GM18873 (cell line): ENCODE results near the gene OLFM2.
"Not testable (repeated sequence)": the region's sequence is repeated elsewhere in the genome, so short reads cannot be mapped to it uniquely, and the experiment has no call there.

Experiments used
- ATAC-seq: cut with Tn5 transposase; IDR thresholded peaks from one replicate; pipeline ENCODE4 v1.9.1; 2021; ENCODE audit warnings: mild to moderate bottlenecking, moderate library complexity, moderate number of reproducible peaks; ENCODE audit not compliant: unreplicated experiment, low FRiP score

Gene OLFM2

DNA sequence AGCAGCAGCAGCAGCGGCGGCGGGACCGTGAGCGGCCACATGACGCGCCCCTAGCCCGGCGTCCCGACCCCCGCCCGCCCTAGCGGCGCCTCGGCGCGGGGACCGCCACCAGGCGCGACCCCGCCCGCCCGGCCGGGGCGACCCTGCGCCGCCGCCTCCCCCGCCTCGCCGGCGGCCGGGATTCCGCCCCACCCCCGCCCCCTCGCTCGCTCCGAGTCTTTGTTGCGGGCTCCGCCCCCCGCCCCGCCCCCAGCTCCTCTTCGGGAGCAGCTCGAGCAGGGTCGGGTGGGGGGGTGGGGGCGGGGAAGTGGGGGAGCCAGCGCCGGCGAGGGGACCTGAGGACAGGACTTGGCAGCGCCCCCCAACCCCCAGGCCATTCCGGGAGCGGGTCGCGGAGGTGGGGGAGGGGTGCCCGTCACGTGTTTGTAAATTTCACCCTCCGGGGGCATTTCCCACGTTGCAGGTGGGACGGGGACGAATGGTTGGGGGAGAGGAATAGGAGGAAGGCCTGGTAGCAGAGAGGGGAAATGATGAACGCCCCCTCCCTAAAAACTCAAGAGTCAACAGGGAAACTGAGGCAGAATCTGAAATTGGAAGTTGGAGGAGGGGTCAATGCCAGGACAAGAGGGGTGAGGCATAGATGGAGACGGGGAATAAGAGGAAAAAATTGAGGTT is at the start of gene OLFM2:
OLFM2 (minus strand) TSS at position 190 of the 675 bp plus-strand sequence; CDS start at position 41, 149 bp downstream.
- ATAC-seq: no peak

- no peak for ATAC-seq
Observed at GRCh38 chr19:9981406-9982260, 45.3 kb upstream of the OLFM2 start.

- no peak for ATAC-seq
Observed at GRCh38 chr19:9972103-9972502, 35.8 kb upstream of the OLFM2 start.

DNA sequence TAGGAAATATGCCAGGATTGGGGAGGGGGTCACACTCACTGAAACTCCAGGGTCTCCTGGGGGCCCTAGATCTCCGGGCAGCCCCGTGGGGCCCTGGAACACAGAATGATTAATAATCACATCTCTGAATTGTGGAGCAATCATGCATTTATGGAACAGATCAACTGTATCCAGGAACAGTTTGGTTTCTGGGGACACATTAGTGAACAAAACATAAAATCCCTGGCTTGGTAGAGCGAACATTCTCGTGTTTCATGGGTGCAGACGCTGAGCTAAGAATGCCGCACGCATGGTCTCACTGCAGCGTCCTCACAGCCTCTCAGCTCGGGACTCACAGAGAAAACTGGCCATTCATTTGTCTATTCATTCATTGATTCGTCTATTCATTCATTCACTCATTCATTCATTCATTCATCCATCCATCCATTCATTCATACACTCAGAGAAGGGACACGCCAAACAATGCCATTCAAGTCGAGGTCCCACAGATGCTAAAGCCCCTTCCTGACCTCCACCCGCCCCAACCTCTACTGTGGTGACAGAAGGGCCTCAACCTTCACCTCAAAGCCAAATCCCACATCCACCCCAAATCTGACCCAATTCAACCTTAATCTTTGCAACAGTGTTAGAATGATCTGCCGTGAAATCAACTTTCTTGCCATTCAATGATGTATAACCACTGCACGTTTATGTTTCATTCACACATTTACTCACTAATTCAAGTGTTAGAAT is 35.0 kb upstream of the OLFM2 start:
- ATAC-seq: no peak

- no peak for ATAC-seq
Observed at GRCh38 chr19:9970481-9970880, 34.2 kb upstream of the OLFM2 start.

DNA sequence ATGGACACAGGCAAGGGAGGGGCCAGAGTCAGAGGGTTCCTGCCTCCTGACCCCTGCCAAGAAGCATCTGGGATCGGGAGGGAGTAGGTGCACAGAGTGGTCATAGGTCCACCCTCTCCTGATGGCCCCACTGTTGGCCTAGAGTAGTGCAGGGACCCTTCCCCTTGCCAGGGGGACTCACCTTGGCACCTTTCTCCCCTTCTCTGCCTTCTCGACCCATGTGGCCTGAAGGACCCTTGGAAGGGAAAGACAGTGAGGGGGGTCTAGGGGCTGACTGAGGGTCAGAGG is 33.3 kb upstream of the OLFM2 start:
- ATAC-seq: no peak

DNA sequence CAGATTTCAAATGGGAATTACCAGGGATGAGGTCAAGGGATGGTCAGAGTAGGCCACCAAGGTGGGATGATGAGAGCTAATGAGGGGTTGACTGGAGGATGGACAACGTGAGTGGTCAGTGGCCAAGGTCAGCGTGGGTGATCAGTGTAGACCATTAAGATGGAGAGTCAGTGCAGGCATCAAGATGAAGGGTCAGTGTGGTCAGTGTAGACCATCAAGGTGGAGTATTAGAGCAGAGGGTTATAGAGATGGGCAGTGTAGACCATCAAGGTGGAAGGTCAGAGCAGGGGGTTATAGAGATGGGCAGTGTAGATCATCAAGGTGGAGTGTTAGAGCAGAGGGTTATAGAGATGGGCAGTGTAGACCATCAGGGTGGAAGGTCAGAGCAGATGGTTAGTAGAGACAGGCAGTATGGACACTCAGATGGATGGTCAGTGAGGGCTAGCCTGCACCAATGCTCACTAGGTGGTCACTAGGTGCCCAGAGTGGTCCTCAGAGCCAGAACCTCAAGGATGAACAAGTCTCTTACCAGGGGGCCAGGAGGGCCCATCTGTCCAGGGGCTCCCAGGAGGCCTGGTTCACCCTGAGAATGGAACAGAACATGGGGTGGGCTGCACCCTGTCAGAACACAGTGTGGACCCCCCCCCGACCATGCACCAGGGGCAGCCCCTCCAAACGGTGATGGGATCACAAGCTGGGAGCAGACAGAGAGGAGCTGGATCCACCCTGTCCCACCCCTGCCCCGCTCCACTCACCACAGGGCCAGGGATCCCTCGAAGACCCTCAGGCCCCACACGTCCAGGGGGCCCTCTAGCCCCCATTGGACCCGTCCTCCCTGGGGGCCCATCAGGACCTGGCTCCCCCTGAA is 32.7 kb upstream of the OLFM2 start:
- ATAC-seq: no peak

DNA sequence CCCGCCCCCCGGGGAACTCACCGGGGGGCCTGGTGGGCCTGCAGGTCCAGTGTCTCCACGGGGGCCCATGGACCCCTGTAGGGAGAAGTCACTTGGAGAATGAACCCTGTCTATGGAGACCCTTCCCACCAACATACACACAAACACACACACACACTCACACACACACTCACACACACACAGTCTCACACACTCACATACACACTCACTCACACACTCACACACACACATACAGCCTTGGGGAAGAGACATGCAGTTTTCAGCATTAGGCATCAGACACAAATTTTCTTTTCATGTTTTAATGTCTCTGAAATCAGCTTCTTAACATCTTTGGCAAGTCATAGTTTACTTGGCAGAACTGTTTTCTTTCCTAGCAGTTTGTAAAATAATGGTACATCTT is 31.0 kb upstream of the OLFM2 start:
- no peak for ATAC-seq

- no peak for ATAC-seq
Observed at GRCh38 chr19:9966448-9966847, 30.1 kb upstream of the OLFM2 start.

- ATAC-seq: no peak
Observed at GRCh38 chr19:9966024-9966423, 29.7 kb upstream of the OLFM2 start.

DNA sequence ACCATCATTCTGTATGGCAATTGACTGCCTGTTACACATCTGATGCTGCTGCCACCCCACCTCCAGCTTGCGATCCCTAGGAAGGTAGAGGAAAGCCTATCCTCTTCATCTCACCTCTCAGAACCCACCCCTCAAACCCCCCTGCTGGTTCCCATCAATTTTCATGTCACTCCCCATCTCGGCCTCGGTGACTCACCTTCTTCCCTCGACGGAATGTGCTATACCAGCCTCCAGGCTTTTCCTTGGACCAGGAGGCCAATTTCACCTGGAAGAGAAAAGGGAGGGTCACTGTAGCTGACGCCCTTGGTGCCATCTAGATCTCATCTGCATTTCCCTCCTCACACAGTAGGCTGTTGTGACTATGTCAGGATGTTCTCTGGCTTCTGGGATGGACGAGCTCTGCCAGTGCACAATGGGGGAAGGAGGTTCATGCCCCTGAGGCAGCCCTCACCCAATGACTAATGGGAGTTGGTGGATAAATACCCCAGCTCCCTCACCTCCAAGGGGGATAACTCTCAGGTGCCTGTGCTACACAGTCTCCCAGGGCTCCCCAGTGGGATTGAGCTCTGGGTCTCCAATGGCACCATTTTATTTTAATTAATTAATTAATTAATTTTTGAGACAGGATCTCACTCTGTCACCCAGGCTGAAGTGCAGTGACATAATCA is 26.4 kb upstream of the OLFM2 start:
- no peak for ATAC-seq

- ATAC-seq: no peak
Observed at GRCh38 chr19:9961103-9961502, 24.8 kb upstream of the OLFM2 start.

DNA sequence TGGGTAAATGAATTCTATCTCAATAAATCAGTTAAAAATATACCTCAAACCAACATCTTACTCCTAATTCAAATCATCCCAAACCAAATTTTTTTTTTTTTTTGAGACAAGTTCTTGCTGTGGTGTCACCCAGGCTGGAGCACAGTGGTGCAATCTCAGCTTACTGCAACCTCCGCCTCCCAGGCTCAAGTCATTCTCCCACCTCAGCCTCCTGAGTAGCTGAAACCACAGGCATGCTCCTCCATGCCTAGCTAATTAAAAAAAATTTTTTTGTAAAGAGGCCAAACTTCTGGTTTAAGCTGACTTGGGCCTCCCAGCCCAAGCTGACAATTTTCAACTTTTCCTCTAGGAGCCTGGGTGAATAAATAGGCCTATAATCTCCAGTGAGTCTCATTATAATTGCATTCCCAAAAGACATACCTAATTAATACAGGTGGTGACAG is 22.1 kb upstream of the OLFM2 start:
- ATAC-seq: no peak

DNA sequence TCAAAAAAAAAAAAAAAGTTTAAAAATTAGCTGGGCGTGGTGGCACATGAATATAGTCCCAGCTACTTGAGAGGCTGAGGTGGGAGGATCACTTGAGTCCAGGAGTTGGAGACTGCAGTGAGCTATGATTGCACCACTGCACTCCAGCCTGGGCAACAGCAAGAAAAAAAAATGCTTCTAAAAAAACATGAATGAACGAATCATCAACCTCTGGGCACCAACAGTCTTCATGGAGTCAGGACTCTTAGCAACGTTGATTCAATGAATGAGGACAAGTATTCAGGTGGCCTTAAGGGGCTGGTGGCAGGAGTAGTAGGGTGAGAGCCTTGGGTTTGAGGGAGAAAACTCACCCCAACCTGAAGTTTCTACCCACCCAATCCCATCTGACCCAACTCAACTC is 20.6 kb upstream of the OLFM2 start:
- no peak for ATAC-seq

DNA sequence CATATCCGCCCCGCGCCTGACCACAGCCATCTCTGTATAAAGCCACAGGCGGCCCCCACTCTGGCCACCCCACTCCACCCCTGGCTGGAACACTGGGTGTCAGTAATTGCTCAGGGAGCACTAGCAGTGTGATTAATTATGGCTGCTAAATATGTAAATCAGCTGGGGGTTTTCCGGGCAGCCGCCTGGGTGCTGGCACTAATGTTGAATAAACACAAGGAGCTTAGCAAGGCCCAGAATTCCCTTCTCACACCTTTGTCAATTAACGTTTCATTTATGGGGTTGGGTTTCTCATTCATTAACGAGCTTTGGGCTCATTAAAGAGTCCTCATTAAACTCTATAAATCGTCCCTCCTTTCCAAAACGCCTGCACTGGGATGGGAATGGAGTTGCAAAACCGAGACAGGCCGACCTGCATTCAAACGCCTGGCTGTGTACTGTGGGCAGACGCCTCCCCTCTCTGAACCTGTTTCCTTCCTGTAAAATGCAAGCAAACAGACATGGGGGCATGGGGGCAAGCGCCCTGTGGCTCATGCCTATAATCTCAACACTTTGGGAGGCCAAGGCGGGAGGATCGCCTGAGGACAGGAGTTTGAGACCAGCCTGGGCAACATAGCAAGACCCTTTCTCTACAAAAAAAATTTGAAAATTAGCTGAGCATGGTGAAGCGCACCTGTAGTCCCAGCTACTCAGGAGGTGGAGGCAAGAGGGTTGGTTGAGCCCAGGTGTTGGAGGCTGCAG is 17.7 kb upstream of the OLFM2 start:
- ATAC-seq: no peak

- no peak for ATAC-seq
Observed at GRCh38 chr19:9952276-9952675, 16.0 kb upstream of the OLFM2 start.

GRCh38 chr19:9947441-9947840 is 11.1 kb upstream of the OLFM2 start:
- no peak for ATAC-seq

DNA sequence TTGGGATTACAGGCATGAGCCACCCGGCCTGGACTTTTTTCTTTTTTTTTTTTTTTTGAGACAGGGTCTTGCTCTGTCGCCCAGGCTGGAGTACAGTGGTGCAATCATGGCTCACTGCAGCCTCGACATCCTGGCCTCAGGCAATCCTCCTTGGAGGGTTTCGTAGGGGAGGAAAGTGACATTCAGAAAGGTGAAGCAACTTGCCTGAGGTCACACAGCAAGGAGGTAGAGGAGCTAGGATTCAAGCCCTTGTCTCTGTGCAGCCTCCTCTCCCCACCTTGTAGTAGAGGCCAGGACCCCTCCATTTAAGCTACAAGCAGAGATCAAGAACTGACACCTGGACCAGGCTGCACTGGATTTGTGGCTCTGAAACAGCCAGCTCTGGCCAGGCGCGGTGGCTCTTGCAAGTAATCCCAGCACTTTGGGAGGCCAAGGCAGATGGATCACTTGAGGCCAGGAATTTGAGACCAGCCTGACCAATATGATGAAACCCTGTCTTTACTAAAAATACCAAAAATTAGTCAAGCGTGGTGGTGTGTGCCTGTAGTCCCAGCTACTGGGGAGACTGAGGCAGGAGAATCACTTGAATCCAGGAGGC is 10.3 kb upstream of the OLFM2 start:
- not testable (repeated sequence) for ATAC-seq
